B cell (primary cell): ENCODE results near the gene RPTOR.

Experiments
- EZH2 ChIP-seq: IDR thresholded peaks from 2 replicates; pipeline ENCODE4 v1.6.1; 2012; ENCODE audit warnings: borderline replicate concordance, low read depth, mild to moderate bottlenecking, moderate library complexity, low read length; ENCODE audit not compliant: insufficient read depth, poor library complexity, severe bottlenecking
- TF ChIP-seq, protein P1 (sequence below): fragments of 200-600 bp; IDR thresholded peaks from one replicate; pipeline ENCODE4 v1.8.0; 2022; ENCODE audit warnings: antibody characterized with exemption, mild to moderate bottlenecking

- TF ChIP-seq, protein P1, sequence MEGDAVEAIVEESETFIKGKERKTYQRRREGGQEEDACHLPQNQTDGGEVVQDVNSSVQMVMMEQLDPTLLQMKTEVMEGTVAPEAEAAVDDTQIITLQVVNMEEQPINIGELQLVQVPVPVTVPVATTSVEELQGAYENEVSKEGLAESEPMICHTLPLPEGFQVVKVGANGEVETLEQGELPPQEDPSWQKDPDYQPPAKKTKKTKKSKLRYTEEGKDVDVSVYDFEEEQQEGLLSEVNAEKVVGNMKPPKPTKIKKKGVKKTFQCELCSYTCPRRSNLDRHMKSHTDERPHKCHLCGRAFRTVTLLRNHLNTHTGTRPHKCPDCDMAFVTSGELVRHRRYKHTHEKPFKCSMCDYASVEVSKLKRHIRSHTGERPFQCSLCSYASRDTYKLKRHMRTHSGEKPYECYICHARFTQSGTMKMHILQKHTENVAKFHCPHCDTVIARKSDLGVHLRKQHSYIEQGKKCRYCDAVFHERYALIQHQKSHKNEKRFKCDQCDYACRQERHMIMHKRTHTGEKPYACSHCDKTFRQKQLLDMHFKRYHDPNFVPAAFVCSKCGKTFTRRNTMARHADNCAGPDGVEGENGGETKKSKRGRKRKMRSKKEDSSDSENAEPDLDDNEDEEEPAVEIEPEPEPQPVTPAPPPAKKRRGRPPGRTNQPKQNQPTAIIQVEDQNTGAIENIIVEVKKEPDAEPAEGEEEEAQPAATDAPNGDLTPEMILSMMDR, result no peak
- no peak for TF ChIP-seq EZH2
These were observed 17.0 kb downstream of the RPTOR start for GRCh38 chr17:80561541-80562114.
